Fibroblast of pulmonary artery (primary cell): Measurements from ENCODE around the gene PALD1.

Experiments used
- DNase-seq: peaks from one replicate; pipeline ENCODE4 v3.0.0-alpha.2; 2010; ENCODE audit warnings: low read depth
- H3K4me3 ChIP-seq: replicated peaks from 2 replicates; pipeline ENCODE4 v1.5.1; 2011; ENCODE audit warnings: low read depth, mild to moderate bottlenecking, control low read depth, low read length, moderate library complexity
- CTCF ChIP-seq: IDR thresholded peaks from 2 replicates; pipeline ENCODE4 v1.5.1; 2011; ENCODE audit warnings: mild to moderate bottlenecking, control low read depth, low read length, inconsistent platforms; ENCODE audit errors: missing control alignments

PALD1 gene

GRCh38 chr10:70444744-70445143 is 33.8 kb upstream of the PALD1 start:
- DNase-seq: no peak
- H3K4me3 ChIP-seq: no peak overlapping the region
- no peak for TF ChIP-seq CTCF

- H3K4me3 ChIP-seq: no peak overlapping the region
- TF ChIP-seq CTCF: no peak
- peak; percentile 37 for DNase-seq
Measured at GRCh38 chr10:70445718-70446657, 32.6 kb upstream of the PALD1 start.

DNA sequence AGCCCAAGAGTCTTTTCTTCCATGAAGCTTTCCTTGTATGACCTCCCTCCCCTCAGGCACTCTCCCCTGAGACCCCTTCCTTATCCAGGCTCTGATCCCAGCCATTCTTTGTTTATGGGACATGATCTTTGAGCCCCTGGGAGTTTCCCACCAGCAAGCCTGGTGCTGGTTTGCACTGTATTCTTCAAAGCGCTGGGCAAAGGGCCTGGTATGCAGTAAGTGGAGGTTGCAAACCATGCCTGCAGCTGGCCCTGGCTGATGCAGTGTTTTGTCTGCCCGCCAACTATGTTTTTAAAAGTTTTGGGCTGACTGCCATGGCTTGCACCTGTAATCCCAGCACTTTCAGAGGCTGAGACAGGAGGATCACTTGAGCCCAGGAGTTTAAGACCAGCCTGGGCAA is 30.3 kb upstream of the PALD1 start:
- TF ChIP-seq CTCF: no peak
- no peak overlapping the region for H3K4me3 ChIP-seq

GRCh38 chr10:70455213-70455630 is 23.3 kb upstream of the PALD1 start:
- no peak for DNase-seq
- no peak overlapping the region for H3K4me3 ChIP-seq
- no peak for TF ChIP-seq CTCF

More for the DNA sequence above, 30.3 kb upstream of the PALD1 start:
- DNase-seq: no peak

GRCh38 chr10:70456164-70456563 is 22.4 kb upstream of the PALD1 start:
- no peak for TF ChIP-seq CTCF
- no peak overlapping the region for H3K4me3 ChIP-seq
- no peak for DNase-seq

GRCh38 chr10:70457759-70458305 is 20.7 kb upstream of the PALD1 start:
- no peak for TF ChIP-seq CTCF
- no peak for DNase-seq
- H3K4me3 ChIP-seq: no peak overlapping the region
